ENCODE data around the gene SDF2.

The SDF2 gene

GRCh38 chr17:28684963-28685362, 23.3 kb upstream of the SDF2 start:
- H3K79me2 ChIP-seq (ENCODE audit: low read length): no peaks in the 10 kb centered on the region
- H3K9me3 ChIP-seq (ENCODE audit: insufficient read depth, low read length): no peaks in the 10 kb centered on the region
- H3K9ac ChIP-seq (ENCODE audit: low read length): no peak overlapping the region
- peaks cover 76% of the 10 kb centered on the region for H3K36me3 ChIP-seq (replicated peaks; ENCODE audit: low read depth, low read length)
- H2AFZ ChIP-seq (ENCODE audit: low read depth, low read length): no peak overlapping the region
- no peaks in the 10 kb centered on the region for H3K27me3 ChIP-seq (ENCODE audit: low read depth, low read length)
- no peaks in the 10 kb centered on the region for H3K4me1 ChIP-seq (ENCODE audit: low read length)
- H3K27ac ChIP-seq (ENCODE audit: low read length): no peak overlapping the region
- H3K4me3 ChIP-seq (ENCODE audit: low read length): no peak overlapping the region
- no peaks in the 10 kb centered on the region for H4K20me1 ChIP-seq (ENCODE audit: insufficient read depth, low read length)
- H3K4me2 ChIP-seq (ENCODE audit: low read length): no peak overlapping the region
- no peak for TF ChIP-seq EZH2phosphoT487 (IDR thresholded peaks at IDR 0.05; ENCODE audit: low read depth)
- TF ChIP-seq CTCF (IDR thresholded peaks at IDR 0.05; ENCODE audit: low read depth, low read length): no peak

- TF ChIP-seq CTCF (IDR thresholded peaks at IDR 0.05; ENCODE audit: low read depth, low read length) (no peak), EZH2phosphoT487 (IDR thresholded peaks at IDR 0.05; ENCODE audit: low read depth) (no peak)
- Histone ChIP-seq H3K4me1 (ENCODE audit: low read length) (no peaks in the 10 kb centered on the region), H3K27ac (ENCODE audit: low read length) (no peak overlapping the region), H3K79me2 (ENCODE audit: low read length) (no peaks in the 10 kb centered on the region), H3K36me3 (replicated peaks; ENCODE audit: low read depth, low read length) (peaks cover 66% of the 10 kb centered on the region), H4K20me1 (ENCODE audit: insufficient read depth, low read length) (no peaks in the 10 kb centered on the region), H3K4me2 (ENCODE audit: low read length) (no peak overlapping the region), H2AFZ (ENCODE audit: low read depth, low read length) (no peak overlapping the region), H3K9ac (ENCODE audit: low read length) (no peak overlapping the region), H3K27me3 (ENCODE audit: low read depth, low read length) (no peaks in the 10 kb centered on the region), H3K9me3 (ENCODE audit: insufficient read depth, low read length) (no peaks in the 10 kb centered on the region), H3K4me3 (ENCODE audit: low read length) (no peak overlapping the region)
Observed at GRCh38 chr17:28682655-28683054, 20.9 kb upstream of the SDF2 start.

GRCh38 chr17:28675980-28676379, 14.3 kb upstream of the SDF2 start:
- Histone ChIP-seq H3K79me2 (ENCODE audit: low read length) (no peaks in the 10 kb centered on the region), H3K27ac (ENCODE audit: low read length) (no peak overlapping the region), H3K4me2 (ENCODE audit: low read length) (no peak overlapping the region), H4K20me1 (ENCODE audit: insufficient read depth, low read length) (no peaks in the 10 kb centered on the region), H3K9me3 (ENCODE audit: insufficient read depth, low read length) (no peaks in the 10 kb centered on the region), H3K4me3 (ENCODE audit: low read length) (no peak overlapping the region), H3K36me3 (replicated peaks; ENCODE audit: low read depth, low read length) (peaks cover 57% of the 10 kb centered on the region), H3K4me1 (ENCODE audit: low read length) (no peaks in the 10 kb centered on the region), H3K9ac (ENCODE audit: low read length) (no peak overlapping the region), H3K27me3 (ENCODE audit: low read depth, low read length) (no peaks in the 10 kb centered on the region), H2AFZ (ENCODE audit: low read depth, low read length) (no peak overlapping the region)
- no peak for TF ChIP-seq EZH2phosphoT487 (IDR thresholded peaks at IDR 0.05; ENCODE audit: low read depth)
- TF ChIP-seq CTCF (IDR thresholded peaks at IDR 0.05; ENCODE audit: low read depth, low read length): peak; percentile 35

- Histone ChIP-seq H3K9me3 (ENCODE audit: insufficient read depth, low read length) (no peaks in the 10 kb centered on the region), H3K4me1 (ENCODE audit: low read length) (no peaks in the 10 kb centered on the region), H3K27me3 (ENCODE audit: low read depth, low read length) (no peaks in the 10 kb centered on the region), H3K4me2 (ENCODE audit: low read length) (no peak overlapping the region), H3K9ac (ENCODE audit: low read length) (no peak overlapping the region), H4K20me1 (ENCODE audit: insufficient read depth, low read length) (no peaks in the 10 kb centered on the region), H2AFZ (ENCODE audit: low read depth, low read length) (no peak overlapping the region), H3K36me3 (replicated peaks; ENCODE audit: low read depth, low read length) (peaks cover 60% of the 10 kb centered on the region), H3K27ac (ENCODE audit: low read length) (no peak overlapping the region), H3K79me2 (ENCODE audit: low read length) (no peaks in the 10 kb centered on the region), H3K4me3 (ENCODE audit: low read length) (no peak overlapping the region)
- TF ChIP-seq CTCF (IDR thresholded peaks at IDR 0.05; ENCODE audit: low read depth, low read length) (no peak), EZH2phosphoT487 (IDR thresholded peaks at IDR 0.05; ENCODE audit: low read depth) (no peak)
Observed at GRCh38 chr17:28675490-28675889, 13.8 kb upstream of the SDF2 start.
